ENCODE measurements around the gene FOXO3. TPM values are rescaled to one million over a fixed set of nuclear protein-coding genes. Genes with fewer than 3 reads are reported as not detected.
A peak's percentile ranks its signal among the peaks of the same experiment; 100 is the strongest.

The FOXO3 gene
- total RNA-seq, 4 donors from 2014 or later: 52.3 to 71.2 (median 61.3) TPM

GRCh38 chr6:108564178-108564577 is 3.5 kb downstream of the FOXO3 start:
- Histone ChIP-seq H3K4me1 (peaks cover 8 to 23% of the 10 kb centered on the region in 2 donors), H3K9me3 (no peaks in the 10 kb centered on the region), H3K36me3 (no peaks in the 10 kb centered on the region), H3K4me3 (peak overlapping the region in 1 of 2 donors; percentile 24), H3K27ac (peak overlapping the region; percentile 99 to 100), H3K27me3 (no peaks in the 10 kb centered on the region)
- intact Hi-C loops (cut with DNase I; ENCODE audit: low total_unique reads): loop anchor here (10.0 kb wide), 1 partner anchor 111 kb away; no protein-coding TSS in a partner anchor
- no peak for DNase-seq
- TF ChIP-seq POLR2A (IDR thresholded peaks at IDR 0.05) (no peak), CTCF (IDR thresholded peaks at IDR 0.05) (no peak)

GRCh38 chr6:108565091-108565766 is 4.5 kb downstream of the FOXO3 start:
- Histone ChIP-seq H3K9me3 (no peaks in the 10 kb centered on the region), H3K36me3 (no peaks in the 10 kb centered on the region), H3K27ac (peak overlapping the region; percentile 99 to 100), H3K4me1 (peaks cover 8 to 23% of the 10 kb centered on the region in 2 donors), H3K27me3 (no peaks in the 10 kb centered on the region), H3K4me3 (peak overlapping the region in 1 of 2 donors; percentile 18)
- intact Hi-C loops (cut with DNase I; ENCODE audit: low total_unique reads): loop anchor here (10.0 kb wide), 1 partner anchor 110 kb away; no protein-coding TSS in a partner anchor
- TF ChIP-seq CTCF (IDR thresholded peaks at IDR 0.05) (no peak), POLR2A (IDR thresholded peaks at IDR 0.05) (no peak)
- no peak for DNase-seq

GRCh38 chr6:108565893-108566292 is 5.2 kb downstream of the FOXO3 start:
- Histone ChIP-seq H3K36me3 (no peaks in the 10 kb centered on the region), H3K27me3 (no peaks in the 10 kb centered on the region), H3K4me1 (peaks cover 8 to 23% of the 10 kb centered on the region in 2 donors), H3K4me3 (no peak overlapping the region), H3K27ac (peak overlapping the region; percentile 99 to 100), H3K9me3 (no peaks in the 10 kb centered on the region)
- peak; percentile 61 to 87 for DNase-seq
- TF ChIP-seq POLR2A (IDR thresholded peaks at IDR 0.05) (peak in 1 of 2 donors; percentile 6), CTCF (IDR thresholded peaks at IDR 0.05) (peak in 2 of 4 experiments; percentile 34 to 54)
- intact Hi-C loops (cut with DNase I; ENCODE audit: low total_unique reads): loop anchor here (10.0 kb wide), 1 partner anchor 109 kb away; no protein-coding TSS in a partner anchor

GRCh38 chr6:108566406-108566805 is 5.7 kb downstream of the FOXO3 start:
- Histone ChIP-seq H3K27ac (peak overlapping the region; percentile 99 to 100), H3K4me1 (peaks cover 8 to 27% of the 10 kb centered on the region in 2 donors)

More at GRCh38 chr6:108566406-108566805, 5.7 kb downstream of the FOXO3 start:
- intact Hi-C loops (cut with DNase I; ENCODE audit: low total_unique reads): loop anchor here (10.0 kb wide), 1 partner anchor 108 kb away; no protein-coding TSS in a partner anchor
- no peaks in the 10 kb centered on the region for H3K27me3 ChIP-seq
- H3K36me3 ChIP-seq: no peaks in the 10 kb centered on the region
- H3K4me3 ChIP-seq: no peak overlapping the region
- H3K9me3 ChIP-seq: no peaks in the 10 kb centered on the region
- TF ChIP-seq POLR2A (IDR thresholded peaks at IDR 0.05) (no peak), CTCF (IDR thresholded peaks at IDR 0.05) (no peak)
- no peak for DNase-seq

All from uterus (tissue), 4 donors.